Calu3 (cell line): Measurements from ENCODE around the gene CITED2. TPM values are rescaled to one million over a fixed set of nuclear protein-coding genes. Genes with fewer than 3 reads are reported as not detected.

Experiments used
- BruUV-seq: library from RNA; stranded (reverse); fragments of 400-500 nt; replicated peaks from 2 replicates; lab custom pipeline; 2021; lab: Mats Ljungman, UMichigan
- CTCF ChIA-PET: fragments of 300-600 bp; sonication (Branson Sonifier 250); formaldehyde crosslinking; loops from one replicate; lab custom pipeline; 2022; ENCODE audit warnings: antibody characterized with exemption; lab: Charles Lee
- DNase-seq: peaks from one replicate; pipeline ENCODE4 v3.0.0; 2022
- H3K27ac Mint-ChIP-seq: one replicate; pipeline ENCODE4 v1.8.0; 2022; ENCODE audit warnings: mixed read lengths; ENCODE audit not compliant: unreplicated experiment
- H3K27me3 Mint-ChIP-seq: one replicate; pipeline ENCODE4 v1.8.0; 2022; ENCODE audit warnings: mixed read lengths; ENCODE audit not compliant: unreplicated experiment
- H3K36me3 Mint-ChIP-seq: one replicate; pipeline ENCODE4 v1.8.0; 2022; ENCODE audit warnings: mild to moderate bottlenecking, moderate library complexity, mixed read lengths; ENCODE audit not compliant: insufficient read depth, unreplicated experiment
- H3K4me1 Mint-ChIP-seq: one replicate; pipeline ENCODE4 v1.8.0; 2022; ENCODE audit warnings: mild to moderate bottlenecking, low read depth, mixed read lengths; ENCODE audit not compliant: unreplicated experiment
- H3K4me3 Mint-ChIP-seq: one replicate; pipeline ENCODE4 v1.8.0; 2022; ENCODE audit warnings: mild to moderate bottlenecking, low read depth, moderate library complexity, mixed read lengths; ENCODE audit not compliant: unreplicated experiment
- H3K9me3 Mint-ChIP-seq: one replicate; pipeline ENCODE4 v1.8.0; 2022; ENCODE audit warnings: low read depth, mixed read lengths; ENCODE audit not compliant: unreplicated experiment
- CTCF ChIP-seq: fragments of 200-600 bp; IDR thresholded peaks from one replicate; pipeline ENCODE4 v1.8.0; 2022; ENCODE audit warnings: antibody characterized with exemption; ENCODE audit not compliant: unreplicated experiment
- intact Hi-C: fragments of 100-400 bp; cut with micrococcal nuclease; formaldehyde crosslinking; loops from one replicate; pipeline ENCODE4 v1.10.0; 2022; ENCODE audit not compliant: unreplicated experiment
- total RNA-seq: library from RNA; stranded (reverse); gene quantifications from 2 replicates; pipeline ENCODE4 v1.2.3, GENCODE V29; 2022

CITED2 gene
- total RNA-seq, 1 experiment from 2014 or later = 21.4 TPM

DNA sequence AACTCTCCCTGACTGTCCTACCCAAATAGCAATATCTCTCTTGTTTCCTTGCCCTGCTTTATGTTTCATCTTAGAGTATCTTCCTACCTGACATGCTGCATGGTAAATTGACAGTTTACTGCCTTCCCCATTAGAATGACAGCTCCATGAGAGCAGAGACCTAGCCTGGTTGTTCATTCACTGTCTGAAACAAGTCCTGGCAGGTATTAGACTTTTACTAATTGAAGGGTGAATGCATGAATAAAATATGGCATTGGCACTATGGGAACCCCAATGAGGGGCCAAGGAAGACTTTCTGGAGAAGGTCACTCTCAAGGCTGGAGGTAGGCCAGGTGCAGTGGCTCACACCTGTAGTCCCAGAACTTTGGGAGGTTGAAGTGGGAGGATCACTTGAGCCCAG is 3.8 kb upstream of the CITED2 start:
- no peak for DNase-seq
- Mint-ChIP-seq H3K9me3 (no peaks in the 10 kb centered on the region), H3K36me3 (peaks cover 28% of the 10 kb centered on the region), H3K4me3 (no peak overlapping the region), H3K4me1 (peaks cover 32% of the 10 kb centered on the region), H3K27ac (no peak overlapping the region), H3K27me3 (no peaks in the 10 kb centered on the region)
- no peak for TF ChIP-seq CTCF
- intact Hi-C loops = loop anchor here (10.0 kb wide), 3 partner anchors 157 to 507 kb away; no protein-coding TSS in a partner anchor
- no TSS peak for BruUV-seq
- CTCF ChIA-PET = no interaction called here

GRCh38 chr6:139376604-139377218 is 2.3 kb upstream of the CITED2 start:
- no TSS peak for BruUV-seq
- H3K4me1 Mint-ChIP-seq = peaks cover 32% of the 10 kb centered on the region
- no peak for TF ChIP-seq CTCF
- H3K36me3 Mint-ChIP-seq = peaks cover 38% of the 10 kb centered on the region
- no peak overlapping the region for H3K27ac Mint-ChIP-seq
- H3K27me3 Mint-ChIP-seq = no peaks in the 10 kb centered on the region
- intact Hi-C loops = loop anchor here (10.0 kb wide), 3 partner anchors 158 to 508 kb away; no protein-coding TSS in a partner anchor
- peak overlapping the region; percentile 86 for H3K4me3 Mint-ChIP-seq
- CTCF ChIA-PET = no interaction called here
- DNase-seq = peak; percentile 18
- no peaks in the 10 kb centered on the region for H3K9me3 Mint-ChIP-seq

GRCh38 chr6:139376017-139376330 is 1.5 kb upstream of the CITED2 start:
- Mint-ChIP-seq H3K27me3 (no peaks in the 10 kb centered on the region), H3K4me1 (peaks cover 32% of the 10 kb centered on the region), H3K4me3 (peak overlapping the region; percentile 86), H3K36me3 (peaks cover 38% of the 10 kb centered on the region), H3K9me3 (no peaks in the 10 kb centered on the region), H3K27ac (peak overlapping the region; percentile 87)
- no peak for TF ChIP-seq CTCF
- intact Hi-C loops = loop anchor here (10.0 kb wide), 3 partner anchors 159 to 509 kb away; no protein-coding TSS in a partner anchor
- DNase-seq = no peak
- CTCF ChIA-PET = interaction anchor here (2.0 kb wide), 1 partner anchor 161 kb away, joined by 4 read pairs; no protein-coding TSS in a partner anchor
- BruUV-seq = no TSS peak

DNA sequence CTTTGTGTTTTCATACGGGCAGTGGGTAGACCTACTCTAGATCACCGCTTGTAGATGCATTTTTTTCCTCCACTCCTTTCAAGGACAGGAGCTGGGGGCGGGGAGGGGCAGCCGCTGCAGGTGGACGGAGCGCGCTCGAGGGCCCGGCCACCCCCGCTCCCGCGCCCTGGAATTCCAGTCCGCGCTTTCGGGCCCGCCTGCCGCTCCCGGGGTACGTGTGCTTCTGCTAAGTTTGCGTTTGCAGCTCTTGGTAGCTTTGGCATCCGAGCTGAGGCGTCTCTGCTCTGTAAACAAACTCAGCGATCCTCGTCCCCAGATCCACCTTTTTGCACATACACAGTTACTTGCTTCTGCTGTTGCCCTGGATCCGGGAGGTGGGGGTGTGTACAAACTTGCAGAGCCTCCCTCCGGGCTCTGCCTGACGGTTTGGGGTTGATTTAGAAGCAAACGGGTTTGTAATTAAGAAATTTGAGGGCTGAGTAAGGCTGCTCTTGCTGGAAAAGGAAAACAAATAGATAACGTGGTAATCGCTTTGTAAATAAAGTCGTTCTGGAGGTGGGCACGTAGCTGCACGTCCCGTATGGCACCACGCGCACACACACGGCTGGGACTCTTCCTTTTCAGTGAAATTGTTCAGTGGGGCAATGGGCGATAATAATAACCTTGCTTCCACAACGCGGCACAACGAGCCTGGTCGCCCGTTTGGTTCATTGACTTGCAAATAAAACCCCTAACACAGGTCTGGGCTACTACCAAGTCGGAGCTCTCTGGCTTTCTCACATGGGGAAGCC is 973 bp upstream of the CITED2 start:
- peak overlapping the region; percentile 87 for H3K27ac Mint-ChIP-seq
- H3K36me3 Mint-ChIP-seq = peaks cover 38% of the 10 kb centered on the region
- no peak for TF ChIP-seq CTCF
- DNase-seq = peak; percentile 87
- peaks cover 36% of the 10 kb centered on the region for H3K4me1 Mint-ChIP-seq
- CTCF ChIA-PET = interaction anchor here (0.8 to 2.0 kb wide), 6 partner anchors 156 to 1066 kb away, joined by 3 to 12 read pairs (median 4); no protein-coding TSS in a partner anchor
- intact Hi-C loops = loop anchor here (2.0 to 10.0 kb wide), 4 partner anchors 159 to 509 kb away; no protein-coding TSS in a partner anchor
- no peaks in the 10 kb centered on the region for H3K9me3 Mint-ChIP-seq
- H3K27me3 Mint-ChIP-seq = no peaks in the 10 kb centered on the region
- H3K4me3 Mint-ChIP-seq = peak overlapping the region; percentile 86
- no TSS peak for BruUV-seq
